Measurements from ENCODE around the gene EPHA8.

Gene EPHA8

GRCh38 chr1:22536506-22536905 lies 26.8 kb upstream of the EPHA8 start:
- no peak for DNase-seq (ENCODE audit: low read depth)

GRCh38 chr1:22537441-22538139 lies 25.7 kb upstream of the EPHA8 start:
- no peak for DNase-seq (ENCODE audit: low read depth)

- DNase-seq (ENCODE audit: low read depth), result no peak
Measured at GRCh38 chr1:22539510-22540118, 23.7 kb upstream of the EPHA8 start.

- DNase-seq (ENCODE audit: low read depth), result peak; percentile 25
Measured at GRCh38 chr1:22540337-22540736, 23.0 kb upstream of the EPHA8 start.

GRCh38 chr1:22542886-22543285 lies 20.4 kb upstream of the EPHA8 start:
- no peak for DNase-seq (ENCODE audit: low read depth)

- no peak for DNase-seq (ENCODE audit: low read depth)
Measured at GRCh38 chr1:22543679-22544078, 19.6 kb upstream of the EPHA8 start.

GRCh38 chr1:22544606-22545005 lies 18.7 kb upstream of the EPHA8 start:
- no peak for DNase-seq (ENCODE audit: low read depth)

GRCh38 chr1:22545141-22545540 lies 18.1 kb upstream of the EPHA8 start:
- DNase-seq (ENCODE audit: low read depth), result no peak

GRCh38 chr1:22547186-22547817 lies 16.0 kb upstream of the EPHA8 start:
- DNase-seq (ENCODE audit: low read depth), result no peak

- DNase-seq (ENCODE audit: low read depth), result no peak
Measured at GRCh38 chr1:22547818-22548462, 15.3 kb upstream of the EPHA8 start.

- no peak for DNase-seq (ENCODE audit: low read depth)
Measured at GRCh38 chr1:22550021-22550420, 13.3 kb upstream of the EPHA8 start.

- no peak for DNase-seq (ENCODE audit: low read depth)
Measured at GRCh38 chr1:22551591-22551990, 11.7 kb upstream of the EPHA8 start.

- DNase-seq (ENCODE audit: low read depth), result no peak
Measured at GRCh38 chr1:22552021-22552420, 11.3 kb upstream of the EPHA8 start.

- DNase-seq (ENCODE audit: low read depth), result no peak
Measured at GRCh38 chr1:22553104-22553880, 10.0 kb upstream of the EPHA8 start.

- DNase-seq (ENCODE audit: low read depth), result no peak
Measured at GRCh38 chr1:22553991-22554522, 9.2 kb upstream of the EPHA8 start.

GRCh38 chr1:22555371-22555656 lies 8.0 kb upstream of the EPHA8 start:
- DNase-seq (ENCODE audit: low read depth), result no peak

GRCh38 chr1:22556391-22557104 lies 6.7 kb upstream of the EPHA8 start:
- DNase-seq (ENCODE audit: low read depth), result no peak

GRCh38 chr1:22557341-22557950 lies 5.8 kb upstream of the EPHA8 start:
- DNase-seq (ENCODE audit: low read depth), result no peak

- DNase-seq (ENCODE audit: low read depth), result no peak
Measured at GRCh38 chr1:22563671-22564602, 648 bp downstream of the EPHA8 start.

GRCh38 chr1:22566161-22566560 lies 2.9 kb downstream of the EPHA8 start:
- no peak for DNase-seq (ENCODE audit: low read depth)
